Measurements from ENCODE around the gene RYR3. TPM values are rescaled to one million over a fixed set of nuclear protein-coding genes. Genes with fewer than 3 reads are reported as not detected.

RYR3 gene
- total RNA-seq, 2 experiments from 2014 or later, result not detected

DNA sequence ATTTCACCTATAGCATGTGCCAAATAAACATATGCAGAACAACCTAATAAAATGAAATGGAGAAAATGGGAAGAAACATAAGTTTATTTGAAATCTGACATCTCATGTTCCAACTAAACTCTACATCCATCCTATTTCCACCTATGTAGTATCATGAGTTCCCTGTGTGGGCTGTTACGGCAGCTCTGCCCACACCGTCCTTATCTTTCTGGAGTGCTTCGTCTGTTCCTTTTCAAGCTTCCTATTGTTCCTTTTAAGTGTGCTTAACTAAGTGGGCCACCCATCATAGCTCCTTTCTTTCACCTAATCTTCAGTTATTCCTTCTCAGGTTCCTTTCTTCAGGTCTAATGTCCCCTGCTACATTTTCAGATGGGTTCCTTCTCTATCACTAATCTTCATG lies 17.3 kb downstream of the RYR3 start:
- Mint-ChIP-seq H3K27me3 (peaks cover 15% of the 10 kb centered on the region), H3K36me3 (no peaks in the 10 kb centered on the region), H3K4me1 (ENCODE audit: low read depth) (no peaks in the 10 kb centered on the region), H3K9me3 (no peaks in the 10 kb centered on the region), H3K4me3 (no peak overlapping the region), H3K27ac (no peak overlapping the region)
- DNase-seq, result no peak
- intact Hi-C loops (cut with micrococcal nuclease), result no loop called here
- ChIA-PET POLR2A (no interaction called here), CTCF (no interaction called here)

DNA sequence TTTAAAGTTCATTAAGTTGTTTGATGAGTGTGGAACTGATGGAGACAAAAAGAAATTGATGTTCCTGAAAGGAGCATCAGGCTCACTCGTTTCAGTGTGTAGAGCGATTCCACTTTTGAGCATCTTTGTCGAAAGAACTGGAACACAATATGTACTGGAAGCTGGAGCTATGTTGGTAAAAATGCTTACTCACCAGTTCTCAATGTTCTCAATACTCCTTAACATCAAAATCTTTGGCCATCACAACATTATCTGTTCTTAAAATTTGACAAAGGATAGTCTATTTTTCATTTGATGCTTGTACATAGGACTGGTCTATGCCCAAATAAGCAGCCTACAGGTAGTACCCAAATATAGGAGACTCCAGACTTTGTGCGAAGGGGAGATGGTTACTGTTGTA lies 18.7 kb downstream of the RYR3 start:
- peaks cover 23% of the 10 kb centered on the region for H3K27me3 Mint-ChIP-seq
- ChIA-PET CTCF (no interaction called here), POLR2A (no interaction called here)
- H3K9me3 Mint-ChIP-seq, result no peaks in the 10 kb centered on the region
- no peaks in the 10 kb centered on the region for H3K36me3 Mint-ChIP-seq
- H3K4me3 Mint-ChIP-seq, result no peak overlapping the region
- intact Hi-C loops (cut with micrococcal nuclease), result no loop called here
- H3K4me1 Mint-ChIP-seq (ENCODE audit: low read depth), result no peaks in the 10 kb centered on the region
- H3K27ac Mint-ChIP-seq, result no peak overlapping the region
- DNase-seq, result no peak

DNA sequence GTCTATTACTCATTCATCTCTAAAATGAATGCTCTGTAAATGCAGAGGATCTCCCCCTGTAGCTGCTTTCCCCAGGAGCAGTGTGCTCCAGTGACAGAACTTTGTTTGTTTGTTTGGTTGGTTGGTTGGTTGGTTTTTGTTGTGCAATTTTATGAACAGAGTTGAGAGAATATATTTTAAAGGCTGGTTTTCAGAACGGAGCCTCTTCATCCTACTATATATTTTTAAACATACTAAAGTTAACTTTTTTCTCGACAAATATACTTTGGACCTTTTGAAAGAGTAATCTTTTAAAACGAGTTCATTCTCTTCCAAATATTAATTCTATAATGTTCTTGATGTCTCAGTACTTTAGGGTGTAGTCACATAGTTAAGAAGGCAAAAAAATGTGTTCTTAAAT lies 20.2 kb downstream of the RYR3 start:
- Mint-ChIP-seq H3K36me3 (no peaks in the 10 kb centered on the region), H3K27ac (no peak overlapping the region), H3K4me3 (no peak overlapping the region), H3K9me3 (no peaks in the 10 kb centered on the region), H3K4me1 (ENCODE audit: low read depth) (no peaks in the 10 kb centered on the region), H3K27me3 (peaks cover 23% of the 10 kb centered on the region)
- intact Hi-C loops (cut with micrococcal nuclease), result no loop called here
- CTCF ChIA-PET, result interaction anchor here (0.9 kb wide), 1 partner anchor 249 kb away, joined by 3 read pairs; no protein-coding TSS in a partner anchor
- POLR2A ChIA-PET, result no interaction called here
- no peak for DNase-seq

DNA sequence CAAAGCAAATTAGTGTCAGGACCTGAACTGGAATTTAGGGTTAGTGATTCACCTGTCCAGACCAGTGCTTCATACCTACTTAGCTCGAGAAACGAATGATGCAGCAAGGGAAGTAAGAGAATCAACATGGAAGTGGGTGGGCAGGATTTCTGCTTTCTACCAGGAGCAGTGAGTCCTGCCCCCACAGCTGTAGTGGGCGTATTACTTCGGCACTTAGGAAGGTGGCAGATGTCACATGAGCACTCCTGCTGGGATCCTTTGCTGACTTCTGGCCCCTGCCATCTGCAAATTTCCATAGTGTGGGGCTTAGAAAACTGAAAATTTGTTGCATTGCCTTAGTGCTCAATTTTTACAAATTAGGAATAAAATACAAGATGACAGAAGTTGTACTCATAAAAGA lies 31.2 kb downstream of the RYR3 start:
- Mint-ChIP-seq H3K27me3 (no peaks in the 10 kb centered on the region), H3K27ac (no peak overlapping the region), H3K9me3 (peaks cover 2% of the 10 kb centered on the region), H3K4me1 (ENCODE audit: low read depth) (no peaks in the 10 kb centered on the region), H3K4me3 (no peak overlapping the region), H3K36me3 (no peaks in the 10 kb centered on the region)
- intact Hi-C loops (cut with micrococcal nuclease), result no loop called here
- CTCF ChIA-PET, result no interaction called here
- POLR2A ChIA-PET, result no interaction called here
- no peak for DNase-seq

DNA sequence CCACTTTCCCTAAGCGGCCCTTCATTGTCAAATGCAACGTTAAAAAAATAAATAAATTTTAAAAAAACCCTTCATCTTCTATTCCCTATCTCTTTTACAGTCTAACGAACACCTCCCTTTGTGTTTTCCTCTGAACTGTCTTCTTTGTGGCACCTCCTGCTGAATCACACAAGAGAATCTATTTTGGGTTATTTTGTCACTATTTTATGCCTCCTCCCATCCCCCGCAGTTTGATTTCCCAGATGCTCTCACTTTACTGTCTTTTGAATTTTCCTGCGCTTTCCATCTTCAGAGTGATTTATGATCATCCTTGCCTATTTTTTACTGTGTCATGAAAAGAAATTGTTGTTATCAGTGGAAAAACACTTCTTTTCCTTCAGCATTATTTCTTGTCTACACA lies 32.5 kb downstream of the RYR3 start:
- no peak for DNase-seq
- intact Hi-C loops (cut with micrococcal nuclease), result no loop called here
- H3K36me3 Mint-ChIP-seq, result no peaks in the 10 kb centered on the region
- CTCF ChIA-PET, result no interaction called here
- no peak overlapping the region for H3K4me3 Mint-ChIP-seq
- H3K9me3 Mint-ChIP-seq, result peaks cover 2% of the 10 kb centered on the region
- H3K4me1 Mint-ChIP-seq (ENCODE audit: low read depth), result no peaks in the 10 kb centered on the region
- POLR2A ChIA-PET, result no interaction called here
- H3K27me3 Mint-ChIP-seq, result no peaks in the 10 kb centered on the region
- H3K27ac Mint-ChIP-seq, result no peak overlapping the region

DNA sequence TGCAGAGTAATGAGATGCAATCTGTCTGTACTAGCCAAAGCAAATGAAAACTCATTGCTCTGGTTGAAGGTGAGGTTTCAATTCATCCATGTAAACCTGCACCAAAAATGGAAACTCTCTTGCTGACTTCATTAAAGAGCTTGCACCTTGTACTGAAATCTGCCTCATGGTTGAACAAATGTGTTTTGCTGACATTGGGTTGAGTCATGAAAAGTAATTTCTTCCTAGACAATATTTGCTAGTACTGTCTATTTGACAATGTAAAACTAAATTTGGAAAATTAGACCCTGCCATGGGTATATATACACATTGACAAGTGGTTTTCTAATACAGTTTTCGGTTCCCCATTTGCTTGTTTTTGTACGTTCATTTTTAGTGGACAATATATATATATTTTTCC lies 33.3 kb downstream of the RYR3 start:
- Mint-ChIP-seq H3K27ac (no peak overlapping the region), H3K27me3 (no peaks in the 10 kb centered on the region), H3K4me3 (no peak overlapping the region), H3K36me3 (no peaks in the 10 kb centered on the region), H3K9me3 (peaks cover 2% of the 10 kb centered on the region), H3K4me1 (ENCODE audit: low read depth) (no peaks in the 10 kb centered on the region)
- no peak for DNase-seq
- CTCF ChIA-PET, result no interaction called here
- POLR2A ChIA-PET, result no interaction called here
- intact Hi-C loops (cut with micrococcal nuclease), result no loop called here

DNA sequence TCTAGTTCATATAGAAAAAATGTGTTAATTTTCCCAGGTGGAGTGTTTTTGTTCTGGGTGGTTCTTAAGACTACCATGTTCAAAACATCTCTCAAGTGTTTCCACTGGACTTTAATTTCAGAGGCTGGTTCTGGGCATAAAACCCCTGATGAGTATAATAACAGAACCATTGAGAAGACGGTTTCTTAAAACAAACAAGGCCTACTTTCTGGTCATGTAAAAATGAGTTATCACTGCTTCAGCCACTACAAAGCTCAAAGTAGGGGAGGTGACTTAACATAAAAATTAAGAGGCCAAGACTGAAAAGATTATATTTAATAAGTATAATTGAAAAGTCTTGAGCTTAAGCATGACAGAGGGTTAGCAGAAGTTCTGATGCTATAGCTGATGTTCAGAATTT lies 33.8 kb downstream of the RYR3 start:
- no peak overlapping the region for H3K27ac Mint-ChIP-seq
- no peaks in the 10 kb centered on the region for H3K36me3 Mint-ChIP-seq
- intact Hi-C loops (cut with micrococcal nuclease), result no loop called here
- POLR2A ChIA-PET, result no interaction called here
- CTCF ChIA-PET, result no interaction called here
- no peak overlapping the region for H3K4me3 Mint-ChIP-seq
- H3K27me3 Mint-ChIP-seq, result no peaks in the 10 kb centered on the region
- H3K9me3 Mint-ChIP-seq, result no peaks in the 10 kb centered on the region
- H3K4me1 Mint-ChIP-seq (ENCODE audit: low read depth), result no peaks in the 10 kb centered on the region
- DNase-seq, result no peak

DNA sequence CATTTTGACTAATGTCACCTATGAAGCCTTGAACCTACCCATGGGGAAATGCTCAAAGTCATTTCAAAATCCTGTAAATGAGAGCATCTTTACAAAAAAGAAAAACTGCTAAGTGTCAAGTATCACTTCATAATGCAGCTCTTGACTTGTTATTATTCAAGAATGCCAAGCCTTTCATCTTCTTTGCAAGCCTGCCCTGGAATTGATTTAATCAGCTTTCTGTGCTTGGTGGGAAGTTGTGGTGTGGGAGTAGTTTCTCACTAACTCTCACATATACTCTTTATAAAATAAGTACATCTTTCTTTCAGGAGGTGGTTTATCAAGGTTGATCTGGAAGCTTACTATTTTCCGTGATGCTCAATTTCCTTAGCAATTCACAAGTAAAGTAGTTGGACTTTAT lies 43.6 kb downstream of the RYR3 start:
- H3K9me3 Mint-ChIP-seq, result no peaks in the 10 kb centered on the region
- CTCF ChIA-PET, result no interaction called here
- H3K36me3 Mint-ChIP-seq, result no peaks in the 10 kb centered on the region
- intact Hi-C loops (cut with micrococcal nuclease), result no loop called here
- H3K27ac Mint-ChIP-seq, result no peak overlapping the region
- DNase-seq, result no peak
- no peak overlapping the region for H3K4me3 Mint-ChIP-seq
- POLR2A ChIA-PET, result no interaction called here
- H3K27me3 Mint-ChIP-seq, result peaks cover 5% of the 10 kb centered on the region
- H3K4me1 Mint-ChIP-seq (ENCODE audit: low read depth), result no peaks in the 10 kb centered on the region

DNA sequence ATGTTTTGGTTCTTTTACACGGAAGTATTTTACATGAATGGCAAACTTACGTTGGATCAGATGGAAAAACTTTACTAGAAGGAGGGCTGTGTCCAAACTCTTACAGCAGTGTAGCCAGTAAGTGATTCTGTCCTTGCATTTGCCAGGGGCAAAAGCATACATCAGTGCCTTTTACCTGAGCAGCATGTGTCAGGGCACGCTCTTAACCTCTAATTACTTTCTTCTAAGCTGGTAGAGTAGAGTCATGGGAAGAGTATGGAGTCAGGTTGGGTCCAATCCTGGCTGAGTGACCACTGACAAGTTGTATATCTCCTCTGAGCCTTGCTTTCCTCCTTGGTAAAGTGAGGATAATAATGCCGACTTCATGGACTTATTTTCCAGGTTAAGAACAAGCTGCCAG lies 47.1 kb downstream of the RYR3 start:
- no peak for DNase-seq
- ChIA-PET CTCF (no interaction called here), POLR2A (no interaction called here)
- H3K4me1 Mint-ChIP-seq (ENCODE audit: low read depth), result no peaks in the 10 kb centered on the region
- H3K4me3 Mint-ChIP-seq, result no peak overlapping the region
- H3K27ac Mint-ChIP-seq, result no peak overlapping the region
- no peaks in the 10 kb centered on the region for H3K36me3 Mint-ChIP-seq
- intact Hi-C loops (cut with micrococcal nuclease), result no loop called here
- H3K9me3 Mint-ChIP-seq, result no peaks in the 10 kb centered on the region
- H3K27me3 Mint-ChIP-seq, result peaks cover 5% of the 10 kb centered on the region

DNA sequence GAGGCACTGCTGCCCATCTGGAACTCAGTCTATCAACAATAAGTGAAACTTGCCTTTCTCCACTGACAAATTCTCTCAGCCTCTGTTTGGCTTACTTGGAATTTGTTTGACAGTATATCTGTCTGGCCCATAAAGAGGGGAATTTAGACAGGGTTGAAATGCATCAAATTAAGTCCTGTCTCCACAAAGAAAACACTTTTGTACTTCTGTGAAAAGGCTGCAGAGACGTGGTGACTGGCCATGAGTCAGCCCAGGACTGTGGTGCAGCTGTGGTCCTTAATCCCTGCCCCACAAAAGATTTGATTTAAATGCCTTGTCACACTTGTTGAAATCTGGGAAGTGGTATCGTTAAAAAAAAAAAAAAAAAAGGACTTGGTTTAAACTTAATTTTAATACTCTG lies 47.5 kb downstream of the RYR3 start:
- ChIA-PET CTCF (no interaction called here), POLR2A (no interaction called here)
- H3K4me1 Mint-ChIP-seq (ENCODE audit: low read depth), result no peaks in the 10 kb centered on the region
- H3K9me3 Mint-ChIP-seq, result no peaks in the 10 kb centered on the region
- intact Hi-C loops (cut with micrococcal nuclease), result no loop called here
- no peak overlapping the region for H3K27ac Mint-ChIP-seq
- no peak for DNase-seq
- peaks cover 5% of the 10 kb centered on the region for H3K27me3 Mint-ChIP-seq
- no peaks in the 10 kb centered on the region for H3K36me3 Mint-ChIP-seq
- no peak overlapping the region for H3K4me3 Mint-ChIP-seq

DNA sequence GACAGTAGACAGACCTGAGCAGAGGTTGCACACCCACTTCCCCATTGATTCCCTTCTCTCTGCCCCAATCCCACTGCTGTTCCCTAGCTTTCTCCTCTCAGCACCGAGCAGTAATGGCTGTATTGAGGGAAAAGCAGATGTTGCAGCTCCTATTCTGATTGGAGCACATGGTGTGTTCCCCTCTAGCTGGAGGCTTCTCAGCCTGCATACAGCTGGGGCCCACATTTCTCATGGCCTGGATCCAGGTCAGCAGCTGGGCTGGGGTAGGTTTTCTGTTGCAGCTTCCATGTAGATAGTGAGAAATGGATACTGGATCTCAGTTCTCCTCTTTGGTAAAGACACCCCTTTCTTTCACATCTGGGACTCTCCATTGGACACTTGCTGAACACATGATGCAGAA lies 50.1 kb downstream of the RYR3 start:
- Mint-ChIP-seq H3K9me3 (no peaks in the 10 kb centered on the region), H3K4me3 (no peak overlapping the region), H3K36me3 (no peaks in the 10 kb centered on the region), H3K4me1 (ENCODE audit: low read depth) (no peaks in the 10 kb centered on the region), H3K27me3 (peaks cover 9% of the 10 kb centered on the region), H3K27ac (no peak overlapping the region)
- ChIA-PET POLR2A (no interaction called here), CTCF (no interaction called here)
- intact Hi-C loops (cut with micrococcal nuclease), result no loop called here
- no peak for DNase-seq

DNA sequence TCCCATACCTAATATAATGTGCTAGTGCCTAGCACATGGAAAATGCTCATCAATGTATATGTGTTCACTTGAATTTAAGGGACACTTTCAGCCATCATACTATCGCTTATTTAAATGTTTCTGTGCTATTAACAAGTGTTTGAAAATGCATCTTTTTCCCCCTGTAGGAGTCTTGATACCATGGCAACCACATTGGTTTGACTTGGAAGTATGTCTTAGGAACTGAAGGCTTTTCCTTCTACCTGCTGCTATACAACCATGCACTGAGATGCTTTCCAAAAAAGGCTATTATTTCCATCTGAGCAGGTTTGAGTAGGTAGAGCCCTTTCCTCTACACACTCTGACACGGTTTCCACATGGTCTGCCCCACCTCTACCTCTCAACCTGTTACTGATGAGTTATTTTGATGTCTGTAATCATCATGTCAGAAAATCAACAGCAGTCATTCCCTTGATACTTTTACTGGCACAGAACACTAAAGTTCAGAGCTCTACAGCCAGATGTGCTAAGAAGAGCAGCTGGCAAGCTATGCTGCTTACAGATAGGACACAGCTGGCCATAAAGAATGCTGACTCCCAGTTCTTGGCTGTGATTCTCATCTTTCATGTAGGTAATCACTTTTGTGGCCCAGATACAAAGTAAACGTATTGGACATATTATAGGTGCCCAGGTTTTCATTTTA lies 59.3 kb downstream of the RYR3 start:
- Mint-ChIP-seq H3K36me3 (no peaks in the 10 kb centered on the region), H3K4me3 (no peak overlapping the region), H3K27ac (no peak overlapping the region), H3K4me1 (ENCODE audit: low read depth) (no peaks in the 10 kb centered on the region), H3K27me3 (peaks cover 5% of the 10 kb centered on the region), H3K9me3 (no peaks in the 10 kb centered on the region)
- CTCF ChIA-PET, result no interaction called here
- POLR2A ChIA-PET, result no interaction called here
- no peak for DNase-seq
- intact Hi-C loops (cut with micrococcal nuclease), result no loop called here

DNA sequence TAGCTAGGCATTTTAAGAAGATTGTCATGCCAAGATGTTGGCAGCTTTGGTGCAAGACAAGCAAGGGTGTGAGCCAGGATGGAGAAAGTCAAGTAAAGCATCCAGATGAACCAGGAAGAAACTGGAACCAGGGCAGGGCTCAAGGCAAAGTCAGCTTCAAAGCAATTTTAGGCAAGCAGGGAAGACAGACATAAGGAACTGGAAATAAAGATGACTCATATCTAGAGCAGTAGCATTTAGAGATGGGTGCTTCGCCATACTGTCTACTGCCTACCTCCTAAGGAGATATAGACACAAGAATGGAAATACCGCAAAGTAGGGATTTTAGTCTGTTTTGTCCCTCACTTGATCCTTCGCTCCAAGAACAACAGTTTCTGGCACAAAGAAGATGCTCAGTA lies 59.9 kb downstream of the RYR3 start:
- no peak overlapping the region for H3K4me3 Mint-ChIP-seq
- DNase-seq, result no peak
- ChIA-PET CTCF (no interaction called here), POLR2A (no interaction called here)
- no peaks in the 10 kb centered on the region for H3K9me3 Mint-ChIP-seq
- peaks cover 5% of the 10 kb centered on the region for H3K27me3 Mint-ChIP-seq
- H3K36me3 Mint-ChIP-seq, result no peaks in the 10 kb centered on the region
- H3K27ac Mint-ChIP-seq, result no peak overlapping the region
- H3K4me1 Mint-ChIP-seq (ENCODE audit: low read depth), result no peaks in the 10 kb centered on the region
- intact Hi-C loops (cut with micrococcal nuclease), result no loop called here

DNA sequence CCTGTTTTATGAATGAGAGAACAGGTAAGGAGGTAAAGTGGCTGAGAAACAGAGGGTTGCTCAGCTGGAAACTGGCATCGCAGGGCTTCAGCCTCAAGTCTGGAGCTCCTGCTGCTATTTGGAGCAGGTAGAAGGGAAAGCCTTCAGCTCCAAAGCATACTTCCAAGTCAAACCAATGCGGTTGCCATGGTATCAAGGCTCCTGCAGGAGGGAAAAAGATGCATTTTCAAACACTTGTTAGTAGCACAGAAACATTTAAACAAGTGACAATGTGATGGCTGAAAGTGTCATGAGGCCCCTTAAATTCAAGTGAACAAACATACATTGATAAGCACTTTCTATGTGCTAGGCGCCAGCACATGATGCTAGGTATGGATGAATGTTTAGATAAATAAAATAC lies 60.4 kb downstream of the RYR3 start:
- Mint-ChIP-seq H3K4me1 (ENCODE audit: low read depth) (no peaks in the 10 kb centered on the region), H3K9me3 (no peaks in the 10 kb centered on the region), H3K36me3 (no peaks in the 10 kb centered on the region), H3K27ac (no peak overlapping the region), H3K4me3 (no peak overlapping the region), H3K27me3 (peaks cover 7% of the 10 kb centered on the region)
- ChIA-PET POLR2A (no interaction called here), CTCF (no interaction called here)
- intact Hi-C loops (cut with micrococcal nuclease), result no loop called here
- DNase-seq, result no peak

Measured in activated CD4-positive, alpha-beta memory T cell treated with anti-CD3 and anti-CD28 coated beads for 36 hours (primary cell).